DND-41 (cell line): ENCODE data around the gene REN.

Experiments
- ATAC-seq: fragments of 200-7000 bp; cut with Tn5 transposase; 3 replicates; pipeline ENCODE4 v1.9.1; 2021; ENCODE audit warnings: low read depth; ENCODE audit not compliant: insufficient read depth
- DNase-seq: peaks from one replicate; pipeline ENCODE4 v3.0.0-alpha.2; 2020
- H2AFZ ChIP-seq: 2 replicates; pipeline ENCODE4 v1.6.0; 2012; ENCODE audit warnings: low read depth, low read length
- H3K27ac ChIP-seq: 2 replicates; pipeline ENCODE4 v1.5.1; 2012; ENCODE audit warnings: low read length, inconsistent platforms
- H3K27me3 ChIP-seq: fragments of 200-600 bp; sonication (generic); 2 replicates; pipeline ENCODE4 v1.6.0; 2012; ENCODE audit warnings: low read length, mild to moderate bottlenecking, inconsistent platforms; ENCODE audit not compliant: insufficient read depth, poor library complexity
- H3K36me3 ChIP-seq: 2 replicates; pipeline ENCODE4 v1.5.1; 2012; ENCODE audit warnings: low read length, inconsistent platforms; ENCODE audit not compliant: insufficient read depth
- H3K4me1 ChIP-seq: 2 replicates; pipeline ENCODE4 v1.5.1; 2012; ENCODE audit warnings: mild to moderate bottlenecking, low read length; ENCODE audit not compliant: insufficient read depth
- H3K4me2 ChIP-seq: 2 replicates; pipeline ENCODE4 v1.6.0; 2012; ENCODE audit warnings: mild to moderate bottlenecking, moderate library complexity, low read length, inconsistent platforms; ENCODE audit not compliant: insufficient read depth
- H3K4me3 ChIP-seq, 2 experiments: fragments of 200-600 bp in 1 of 2; shearing (Covaris generic) in 1 of 2; 2 replicates each; pipeline ENCODE4 v1.5.1; 2012 to 2016; ENCODE audit warnings: inconsistent platforms in 2 of 2, low read length in 2 of 2, mild to moderate bottlenecking in 2 of 2, low read depth in 1 of 2, moderate library complexity in 1 of 2
- H3K79me2 ChIP-seq: 2 replicates; pipeline ENCODE4 v1.6.0; 2012; ENCODE audit warnings: low read length, inconsistent platforms; ENCODE audit not compliant: insufficient read depth
- H3K9ac ChIP-seq: 2 replicates; pipeline ENCODE4 v1.6.0; 2012; ENCODE audit warnings: low read depth, mild to moderate bottlenecking, inconsistent platforms, low read length, moderate library complexity
- H3K9me3 ChIP-seq: 2 replicates; pipeline ENCODE4 v1.5.1; 2012; ENCODE audit warnings: low read length, moderate library complexity, mild to moderate bottlenecking, inconsistent platforms; ENCODE audit not compliant: insufficient read depth, severe bottlenecking
- H4K20me1 ChIP-seq: 2 replicates; pipeline ENCODE4 v1.6.0; 2012; ENCODE audit warnings: low read length; ENCODE audit not compliant: insufficient read depth
- EZH2 ChIP-seq: IDR thresholded peaks from 3 replicates; pipeline ENCODE4 v1.6.1; 2012; ENCODE audit warnings: borderline replicate concordance, low read depth, mild to moderate bottlenecking, moderate library complexity, low read length, inconsistent platforms; ENCODE audit not compliant: severe bottlenecking
- TF ChIP-seq, protein P1 (sequence below): IDR thresholded peaks from 2 replicates; pipeline ENCODE4 v1.5.1; 2012; ENCODE audit warnings: borderline replicate concordance, low read length, moderate library complexity, mild to moderate bottlenecking; ENCODE audit not compliant: poor library complexity, severe bottlenecking; ENCODE audit errors: extremely low read depth

Gene REN

DNA sequence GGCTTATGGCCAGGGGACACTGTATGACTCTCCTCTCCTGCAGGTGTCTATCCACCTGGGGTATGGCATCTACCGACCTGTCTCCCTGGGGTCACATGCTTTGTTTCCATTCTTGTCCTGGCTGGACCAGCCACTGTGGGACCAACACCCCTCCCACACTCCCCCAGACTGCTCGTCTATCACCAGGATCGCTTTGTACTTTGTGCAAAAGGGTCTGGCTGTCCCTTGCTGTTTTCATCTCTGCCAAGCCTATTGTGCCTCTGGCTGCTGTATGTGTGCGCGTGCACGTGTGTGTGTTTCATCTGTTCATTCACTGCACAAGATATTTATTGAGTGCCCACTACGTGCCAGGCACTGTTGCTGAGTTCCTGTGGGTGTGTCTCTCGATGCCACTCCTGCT is 39.8 kb downstream of the REN start:
- DNase-seq: no peak
- Histone ChIP-seq H3K36me3 (no peaks in the 10 kb centered on the region), H3K79me2 (no peaks in the 10 kb centered on the region), H3K4me3 (no peak overlapping the region), H3K27ac (no peak overlapping the region), H3K27me3 (no peaks in the 10 kb centered on the region), H3K9me3 (no peaks in the 10 kb centered on the region), H2AFZ (no peak overlapping the region), H3K4me2 (no peak overlapping the region), H3K9ac (no peak overlapping the region), H3K4me1 (peaks cover 4% of the 10 kb centered on the region), H4K20me1 (no peaks in the 10 kb centered on the region)
- TF ChIP-seq, protein P1, sequence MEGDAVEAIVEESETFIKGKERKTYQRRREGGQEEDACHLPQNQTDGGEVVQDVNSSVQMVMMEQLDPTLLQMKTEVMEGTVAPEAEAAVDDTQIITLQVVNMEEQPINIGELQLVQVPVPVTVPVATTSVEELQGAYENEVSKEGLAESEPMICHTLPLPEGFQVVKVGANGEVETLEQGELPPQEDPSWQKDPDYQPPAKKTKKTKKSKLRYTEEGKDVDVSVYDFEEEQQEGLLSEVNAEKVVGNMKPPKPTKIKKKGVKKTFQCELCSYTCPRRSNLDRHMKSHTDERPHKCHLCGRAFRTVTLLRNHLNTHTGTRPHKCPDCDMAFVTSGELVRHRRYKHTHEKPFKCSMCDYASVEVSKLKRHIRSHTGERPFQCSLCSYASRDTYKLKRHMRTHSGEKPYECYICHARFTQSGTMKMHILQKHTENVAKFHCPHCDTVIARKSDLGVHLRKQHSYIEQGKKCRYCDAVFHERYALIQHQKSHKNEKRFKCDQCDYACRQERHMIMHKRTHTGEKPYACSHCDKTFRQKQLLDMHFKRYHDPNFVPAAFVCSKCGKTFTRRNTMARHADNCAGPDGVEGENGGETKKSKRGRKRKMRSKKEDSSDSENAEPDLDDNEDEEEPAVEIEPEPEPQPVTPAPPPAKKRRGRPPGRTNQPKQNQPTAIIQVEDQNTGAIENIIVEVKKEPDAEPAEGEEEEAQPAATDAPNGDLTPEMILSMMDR: no peak
- TF ChIP-seq EZH2: no peak
- ATAC-seq: no peak

DNA sequence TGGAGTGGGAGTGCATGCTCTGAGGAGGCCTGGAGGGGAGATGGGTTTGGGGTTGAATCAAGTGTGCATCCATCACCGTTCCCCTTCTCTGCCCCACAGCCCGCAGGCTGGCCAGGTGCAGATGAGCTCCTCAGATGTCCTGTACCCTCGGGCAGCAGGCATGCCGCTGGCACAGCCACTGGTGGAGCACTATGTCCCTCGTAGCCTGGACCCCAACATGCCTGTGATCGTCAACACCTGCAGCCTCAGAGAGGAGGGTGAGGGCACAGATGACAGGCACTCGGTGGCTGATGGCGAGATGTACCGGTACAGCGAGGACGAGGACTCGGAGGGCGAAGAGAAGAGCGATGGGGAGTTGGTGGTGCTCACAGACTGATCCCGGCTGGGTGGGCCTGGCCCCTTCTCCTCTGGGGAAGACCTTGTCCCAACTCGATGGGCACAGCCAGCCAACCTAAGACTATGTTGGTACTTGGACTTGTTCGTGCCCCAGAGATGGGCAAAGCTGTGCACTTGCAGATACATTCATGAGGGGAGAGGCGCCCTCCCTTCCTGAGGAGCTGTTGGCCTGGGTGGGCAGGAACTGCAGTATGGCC is 40.3 kb downstream of the REN start:
- no peaks in the 10 kb centered on the region for H3K79me2 ChIP-seq
- no peak overlapping the region for H3K4me2 ChIP-seq
- H3K9me3 ChIP-seq: no peaks in the 10 kb centered on the region
- H2AFZ ChIP-seq: no peak overlapping the region
- no peak for DNase-seq
- TF ChIP-seq, protein P1: no peak
- TF ChIP-seq EZH2: no peak
- no peak overlapping the region for H3K27ac ChIP-seq
- no peaks in the 10 kb centered on the region for H3K36me3 ChIP-seq
- peaks cover 4% of the 10 kb centered on the region for H3K4me1 ChIP-seq
- H4K20me1 ChIP-seq: no peaks in the 10 kb centered on the region
- H3K4me3 ChIP-seq: no peak overlapping the region
- no peak for ATAC-seq
- no peaks in the 10 kb centered on the region for H3K27me3 ChIP-seq
- no peak overlapping the region for H3K9ac ChIP-seq

DNA sequence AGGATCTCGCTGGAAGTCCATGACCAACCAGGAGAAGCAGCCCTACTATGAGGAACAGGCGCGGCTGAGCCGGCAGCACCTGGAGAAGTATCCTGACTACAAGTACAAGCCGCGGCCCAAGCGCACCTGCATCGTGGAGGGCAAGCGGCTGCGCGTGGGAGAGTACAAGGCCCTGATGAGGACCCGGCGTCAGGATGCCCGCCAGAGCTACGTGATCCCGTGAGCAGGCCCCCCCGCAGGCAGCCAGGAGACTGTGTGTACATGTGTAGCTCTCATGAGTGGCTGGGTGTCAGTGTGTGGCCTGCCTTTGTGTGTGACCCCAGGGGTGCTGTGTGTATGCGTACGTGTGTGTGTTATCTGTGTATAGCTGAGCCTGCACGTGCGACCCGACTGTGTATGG is 41.5 kb downstream of the REN start:
- TF ChIP-seq, protein P1: no peak
- TF ChIP-seq EZH2: no peak
- Histone ChIP-seq H3K27ac (no peak overlapping the region), H4K20me1 (no peaks in the 10 kb centered on the region), H2AFZ (no peak overlapping the region), H3K27me3 (no peaks in the 10 kb centered on the region), H3K4me2 (no peak overlapping the region), H3K79me2 (no peaks in the 10 kb centered on the region), H3K4me3 (no peak overlapping the region), H3K4me1 (peaks cover 4% of the 10 kb centered on the region), H3K36me3 (no peaks in the 10 kb centered on the region), H3K9me3 (no peaks in the 10 kb centered on the region), H3K9ac (no peak overlapping the region)
- no peak for ATAC-seq
- DNase-seq: no peak
